B cell (primary cell): ENCODE measurements around the gene OR10AD1. TPM values are rescaled to one million over a fixed set of nuclear protein-coding genes. Genes with fewer than 3 reads are reported as not detected.

Experiments used
- ATAC-seq: fragments of 200-7000 bp; cut with Tn5 transposase; one replicate; pipeline ENCODE4 v1.10.0; 2021; ENCODE audit warnings: low read depth, mild to moderate bottlenecking, moderate number of reproducible peaks, moderate library complexity
- CTCF ChIA-PET: fragments of 350-600 bp; sonication (Branson Sonifier 250); formaldehyde crosslinking; loops from one replicate; lab custom pipeline; 2021; ENCODE audit warnings: antibody characterized with exemption, inconsistent platforms; lab: Charles Lee
- POLR2A ChIA-PET: fragments of 350-600 bp; sonication (Branson Sonifier 250); formaldehyde crosslinking; loops from one replicate; lab custom pipeline; 2021; ENCODE audit warnings: antibody characterized with exemption; lab: Charles Lee
- DNase-seq: peaks from one replicate; pipeline ENCODE4 v3.0.0; 2013
- H2AFZ ChIP-seq: 2 replicates; pipeline ENCODE4 v1.6.1; 2012; ENCODE audit warnings: mild to moderate bottlenecking, low read depth, low read length; ENCODE audit not compliant: insufficient read depth, poor library complexity, severe bottlenecking
- H3K27ac ChIP-seq, 2 donors: 1 replicate in 1 of 2; 2 replicates in 1 of 2; pipeline ENCODE4 v1.5.1; 2012 to 2013; ENCODE audit warnings: low read length in 2 of 2, mild to moderate bottlenecking in 2 of 2, moderate library complexity in 1 of 2
- H3K27me3 ChIP-seq, 4 experiments: fragments of 200-600 bp in 1 of 4; sonication (generic) in 1 of 4; replicated peaks in 1 of 4; 1 replicate in 2 of 4; 2 replicates in 2 of 4; pipeline versions ENCODE4 v1.6.1 to v1.7.0; 2013 to 2016; ENCODE audit warnings: low read length in 3 of 4, mild to moderate bottlenecking in 2 of 4, mixed read lengths in 1 of 4, moderate library complexity in 1 of 4; ENCODE audit not compliant: insufficient read depth in 4 of 4, control insufficient read depth in 3 of 4; ENCODE audit errors: control extremely low read depth in 1 of 4
- H3K36me3 ChIP-seq, 2 experiments: replicated peaks in 1 of 2; 1 replicate in 1 of 2; 2 replicates in 1 of 2; pipeline versions ENCODE4 v1.6.1 to v1.7.1; 2013; ENCODE audit warnings: low read length in 1 of 2; ENCODE audit not compliant: insufficient read depth in 2 of 2, control insufficient read depth in 1 of 2; ENCODE audit errors: control extremely low read depth in 1 of 2, extremely low read depth in 1 of 2
- H3K4me1 ChIP-seq, 2 donors: fragments of 200-600 bp in 1 of 2; sonication (generic) in 1 of 2; 1 replicate in 1 of 2; 2 replicates in 1 of 2; pipeline versions ENCODE4 v1.5.1 to v1.6.1; 2013 to 2017; ENCODE audit warnings: low read length in 2 of 2; ENCODE audit not compliant: control insufficient read depth in 2 of 2, insufficient read depth in 2 of 2
- H3K4me2 ChIP-seq: replicated peaks from 2 replicates; pipeline ENCODE3; 2012; ENCODE audit warnings: mild to moderate bottlenecking, low read depth, low read length; ENCODE audit not compliant: poor library complexity, severe bottlenecking
- H3K4me3 ChIP-seq, 5 experiments: fragments of 200-600 bp in 1 of 5; sonication (generic) in 1 of 5; 1 replicate in 3 of 5; 2 replicates in 2 of 5; pipeline versions ENCODE4 v1.5.1 to v1.7.0; 2011 to 2016; ENCODE audit warnings: low read length in 4 of 5, mild to moderate bottlenecking in 4 of 5, low read depth in 2 of 5, control low read depth in 1 of 5, moderate library complexity in 1 of 5; ENCODE audit not compliant: insufficient read depth in 1 of 5; ENCODE audit errors: control extremely low read depth in 1 of 5, extremely low read depth in 1 of 5
- H3K79me2 ChIP-seq: fragments of 200-600 bp; sonication (generic); one replicate; pipeline ENCODE4 v1.6.0; 2016; ENCODE audit warnings: low read length; ENCODE audit not compliant: control insufficient read depth, insufficient read depth
- H3K9ac ChIP-seq: fragments of 200-600 bp; sonication (generic); 2 replicates; pipeline ENCODE4 v1.6.1; 2017; ENCODE audit warnings: mild to moderate bottlenecking, low read length, moderate library complexity
- H3K9me3 ChIP-seq, 3 donors: one replicate each; pipeline versions ENCODE4 v1.6.1 to v1.7.1; 2013; ENCODE audit warnings: low read length in 2 of 3; ENCODE audit not compliant: control insufficient read depth in 2 of 3, insufficient read depth in 1 of 3; ENCODE audit errors: control extremely low read depth in 1 of 3
- H4K20me1 ChIP-seq: 2 replicates; pipeline ENCODE4 v1.6.0; 2012; ENCODE audit warnings: mild to moderate bottlenecking, low read length; ENCODE audit not compliant: insufficient read depth, control insufficient read depth, poor library complexity, severe bottlenecking
- H3K27ac Mint-ChIP-seq: one replicate; pipeline ENCODE4 v1.8.0; 2021; ENCODE audit warnings: mixed read lengths
- H3K27me3 Mint-ChIP-seq: one replicate; pipeline ENCODE4 v1.8.0; 2021; ENCODE audit warnings: mixed read lengths
- H3K4me1 Mint-ChIP-seq: one replicate; pipeline ENCODE4 v1.8.0; 2021; ENCODE audit warnings: mixed read lengths
- H3K4me3 Mint-ChIP-seq: one replicate; pipeline ENCODE4 v1.8.0; 2021; ENCODE audit warnings: mixed read lengths
- H3K9me3 Mint-ChIP-seq: one replicate; pipeline ENCODE4 v1.8.0; 2022; ENCODE audit warnings: mixed read lengths; ENCODE audit not compliant: insufficient read depth
- EZH2 ChIP-seq: IDR thresholded peaks from 2 replicates; pipeline ENCODE4 v1.6.1; 2012; ENCODE audit warnings: borderline replicate concordance, low read depth, mild to moderate bottlenecking, moderate library complexity, low read length; ENCODE audit not compliant: insufficient read depth, poor library complexity, severe bottlenecking
- WGBS: methylation state at CpG from one replicate; pipeline ENCODE4 v1.1.5; 2013; ENCODE audit warnings: missing lambda C conversion rate; ENCODE audit not compliant: insufficient coverage; 5-methylcytosine and 5-hydroxymethylcytosine counted together
- intact Hi-C: fragments of 100-400 bp; cut with micrococcal nuclease; formaldehyde crosslinking; loops from one replicate; pipeline ENCODE4 v1.10.0; 2022
- polyA plus RNA-seq: library from polyadenylated mRNA; depleted of rRNA; stranded (reverse); fragments of >200 nt; gene quantifications from 2 replicates; pipeline ENCODE4 v1.2.3, GENCODE V29; 2012
- total RNA-seq, 2 donors: library from RNA; stranded (reverse); fragments of 120-200 nt in 1 of 2; gene quantifications; 1 replicate in 1 of 2; 2 replicates in 1 of 2; pipeline versions ENCODE4 v1.2.3 to v1.2.4, GENCODE V29; 2013 to 2022
- TF ChIP-seq, protein P1 (sequence below): fragments of 200-600 bp; IDR thresholded peaks from one replicate; pipeline ENCODE4 v1.8.0; 2022; ENCODE audit warnings: antibody characterized with exemption, mild to moderate bottlenecking

OR10AD1 gene
- total and polyA plus RNA-seq, 2 donors (not counting 1 experiment from before 2014, with no cell fraction given): not detected

DNA sequence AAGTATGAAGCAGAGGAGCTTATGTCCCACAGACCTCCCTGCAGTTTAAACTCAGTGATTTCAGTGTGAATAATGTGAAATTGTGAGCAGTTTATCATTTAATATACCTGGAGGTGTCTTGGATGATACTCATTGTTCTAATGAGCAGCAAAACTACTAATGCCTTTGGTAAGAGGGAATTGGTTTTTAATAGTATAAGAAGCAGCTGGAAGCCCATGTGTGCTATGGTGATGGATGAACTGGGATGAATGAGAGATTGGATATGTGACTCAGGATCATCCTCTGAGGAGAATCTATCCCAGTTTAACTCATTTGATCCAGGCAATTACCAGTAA is 26.7 kb downstream of the OR10AD1 start:
- peaks cover 0 to 22% (median 15%) of the 10 kb centered on the region in 4 experiments for H3K27me3 ChIP-seq
- no peaks in the 10 kb centered on the region for H3K9me3 ChIP-seq
- intact Hi-C loops: no loop called here
- ATAC-seq (no peak), DNase-seq (no peak)
- H3K36me3 ChIP-seq: no peaks in the 10 kb centered on the region
- no peak overlapping the region for H3K4me3 ChIP-seq
- Mint-ChIP-seq H3K27me3 (peaks cover 56% of the 10 kb centered on the region), H3K4me3 (no peak overlapping the region), H3K4me1 (no peaks in the 10 kb centered on the region), H3K9me3 (no peaks in the 10 kb centered on the region), H3K27ac (no peak overlapping the region)
- H3K79me2 ChIP-seq: no peaks in the 10 kb centered on the region
- no peak overlapping the region for H3K4me2 ChIP-seq
- CTCF ChIA-PET: interaction anchor here (1.2 to 1.6 kb wide), 3 partner anchors 11 to 24 kb away, joined by 3 to 7 read pairs (median 4); no protein-coding TSS in a partner anchor
- H3K4me1 ChIP-seq: no peaks in the 10 kb centered on the region
- POLR2A ChIA-PET: no interaction called here
- no peak for TF ChIP-seq EZH2
- TF ChIP-seq, protein P1, sequence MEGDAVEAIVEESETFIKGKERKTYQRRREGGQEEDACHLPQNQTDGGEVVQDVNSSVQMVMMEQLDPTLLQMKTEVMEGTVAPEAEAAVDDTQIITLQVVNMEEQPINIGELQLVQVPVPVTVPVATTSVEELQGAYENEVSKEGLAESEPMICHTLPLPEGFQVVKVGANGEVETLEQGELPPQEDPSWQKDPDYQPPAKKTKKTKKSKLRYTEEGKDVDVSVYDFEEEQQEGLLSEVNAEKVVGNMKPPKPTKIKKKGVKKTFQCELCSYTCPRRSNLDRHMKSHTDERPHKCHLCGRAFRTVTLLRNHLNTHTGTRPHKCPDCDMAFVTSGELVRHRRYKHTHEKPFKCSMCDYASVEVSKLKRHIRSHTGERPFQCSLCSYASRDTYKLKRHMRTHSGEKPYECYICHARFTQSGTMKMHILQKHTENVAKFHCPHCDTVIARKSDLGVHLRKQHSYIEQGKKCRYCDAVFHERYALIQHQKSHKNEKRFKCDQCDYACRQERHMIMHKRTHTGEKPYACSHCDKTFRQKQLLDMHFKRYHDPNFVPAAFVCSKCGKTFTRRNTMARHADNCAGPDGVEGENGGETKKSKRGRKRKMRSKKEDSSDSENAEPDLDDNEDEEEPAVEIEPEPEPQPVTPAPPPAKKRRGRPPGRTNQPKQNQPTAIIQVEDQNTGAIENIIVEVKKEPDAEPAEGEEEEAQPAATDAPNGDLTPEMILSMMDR: no peak
- no peak overlapping the region for H2AFZ ChIP-seq
- H3K27ac ChIP-seq: no peak overlapping the region
- no peaks in the 10 kb centered on the region for H4K20me1 ChIP-seq
- no peak overlapping the region for H3K9ac ChIP-seq

- H3K4me3 Mint-ChIP-seq: no peak overlapping the region
- H3K79me2 ChIP-seq: no peaks in the 10 kb centered on the region
- 100% methylated on average over 1 of the region's 3 CpGs for WGBS
- no peak for ATAC-seq
- no peaks in the 10 kb centered on the region for H3K36me3 ChIP-seq
- H3K27ac ChIP-seq: no peak overlapping the region
- H3K4me3 ChIP-seq: no peak overlapping the region
- no peaks in the 10 kb centered on the region for H3K4me1 Mint-ChIP-seq
- no peak overlapping the region for H3K4me2 ChIP-seq
- H3K27me3 Mint-ChIP-seq: peaks cover 51% of the 10 kb centered on the region
- peaks cover 0 to 17% (median 12%) of the 10 kb centered on the region in 4 experiments for H3K27me3 ChIP-seq
- no peaks in the 10 kb centered on the region for H4K20me1 ChIP-seq
- intact Hi-C loops: no loop called here
- H3K4me1 ChIP-seq: no peaks in the 10 kb centered on the region
- H3K9ac ChIP-seq: no peak overlapping the region
- no peaks in the 10 kb centered on the region for H3K9me3 ChIP-seq
- H3K27ac Mint-ChIP-seq: no peak overlapping the region
- H2AFZ ChIP-seq: peak overlapping the region; percentile 14
- H3K9me3 Mint-ChIP-seq: no peaks in the 10 kb centered on the region
- ChIA-PET CTCF (interaction anchor here (1.2 to 1.6 kb wide), 3 partner anchors 10 to 24 kb away, joined by 3 to 7 read pairs (median 4); no protein-coding TSS in a partner anchor), POLR2A (no interaction called here)
- TF ChIP-seq, protein P1: no peak
- no peak for TF ChIP-seq EZH2
- no peak for DNase-seq
Measured at GRCh38 chr12:48175613-48176416, 27.3 kb downstream of the OR10AD1 start.
